CD4-positive, alpha-beta T cell treated with Interleukin-12 subunit alpha and Interleukin-12 subunit beta, for 1 hour (primary cell): ENCODE measurements around the gene PROKR1.
"Not testable (repeated sequence)": the region's sequence is repeated elsewhere in the genome, so short reads cannot be mapped to it uniquely, and the experiment has no call there.

Experiments
- DNase-seq: peaks from one replicate; pipeline ENCODE4 v3.0.0-alpha.2; 2020

Gene PROKR1

DNA sequence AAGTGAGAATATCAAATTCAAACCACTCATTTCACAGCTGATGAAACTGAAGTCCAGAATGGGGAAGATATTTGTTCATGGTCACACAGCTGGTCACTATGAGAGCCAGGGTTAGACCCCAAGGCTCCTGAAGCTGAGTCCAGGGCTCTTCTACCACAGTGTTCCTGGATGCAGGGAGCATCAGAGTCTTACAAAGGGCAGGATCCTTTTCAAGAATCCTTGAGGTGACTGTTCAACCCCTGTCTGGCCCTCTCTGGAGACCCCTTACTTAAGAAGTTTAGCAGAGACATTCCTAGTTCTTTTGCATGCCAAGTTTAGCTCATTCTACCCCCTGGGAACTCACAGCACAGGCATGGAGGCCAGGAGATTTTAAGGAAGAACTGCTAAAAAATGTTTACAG is 15.7 kb downstream of the PROKR1 start:
- no peak for DNase-seq

DNA sequence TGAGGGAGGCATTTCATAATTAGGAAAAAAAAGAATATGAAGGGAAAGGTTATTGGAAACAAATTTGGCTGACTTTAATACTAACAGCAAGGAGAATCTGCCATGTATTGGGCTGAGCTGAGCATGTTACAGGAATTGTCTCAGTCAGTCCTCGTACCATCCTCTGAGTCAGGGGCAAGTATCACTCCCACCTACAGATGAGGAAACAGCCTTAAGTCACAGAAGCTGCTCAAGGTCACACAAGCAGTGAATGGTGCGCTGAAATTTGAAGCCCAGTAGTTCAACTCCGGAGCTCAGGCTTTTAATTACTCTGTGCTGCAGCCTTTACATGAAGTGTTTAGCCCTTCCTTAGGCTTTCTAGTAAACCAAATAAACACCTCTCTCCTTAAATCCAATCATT is 17.3 kb downstream of the PROKR1 start:
- DNase-seq, result no peak

DNA sequence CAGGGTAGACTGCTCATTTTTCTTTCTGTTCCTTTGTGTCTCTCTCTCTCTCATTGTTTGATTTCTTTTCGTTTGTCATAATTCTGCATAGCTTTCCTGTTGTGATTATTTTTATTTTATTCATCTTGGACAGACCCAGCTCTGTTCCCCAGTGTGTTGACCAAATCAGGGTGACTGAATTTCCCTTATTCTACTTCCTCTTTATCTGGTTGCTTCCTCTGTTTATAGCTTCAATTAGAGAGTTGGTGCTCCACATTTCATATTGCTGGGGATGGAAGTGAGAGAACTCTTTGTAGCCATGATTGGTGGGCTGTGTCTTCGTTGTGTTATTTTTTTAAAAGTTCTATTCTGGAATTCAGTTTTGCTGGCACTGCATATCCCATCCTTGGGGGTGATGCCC is 19.1 kb downstream of the PROKR1 start:
- no peak for DNase-seq

DNA sequence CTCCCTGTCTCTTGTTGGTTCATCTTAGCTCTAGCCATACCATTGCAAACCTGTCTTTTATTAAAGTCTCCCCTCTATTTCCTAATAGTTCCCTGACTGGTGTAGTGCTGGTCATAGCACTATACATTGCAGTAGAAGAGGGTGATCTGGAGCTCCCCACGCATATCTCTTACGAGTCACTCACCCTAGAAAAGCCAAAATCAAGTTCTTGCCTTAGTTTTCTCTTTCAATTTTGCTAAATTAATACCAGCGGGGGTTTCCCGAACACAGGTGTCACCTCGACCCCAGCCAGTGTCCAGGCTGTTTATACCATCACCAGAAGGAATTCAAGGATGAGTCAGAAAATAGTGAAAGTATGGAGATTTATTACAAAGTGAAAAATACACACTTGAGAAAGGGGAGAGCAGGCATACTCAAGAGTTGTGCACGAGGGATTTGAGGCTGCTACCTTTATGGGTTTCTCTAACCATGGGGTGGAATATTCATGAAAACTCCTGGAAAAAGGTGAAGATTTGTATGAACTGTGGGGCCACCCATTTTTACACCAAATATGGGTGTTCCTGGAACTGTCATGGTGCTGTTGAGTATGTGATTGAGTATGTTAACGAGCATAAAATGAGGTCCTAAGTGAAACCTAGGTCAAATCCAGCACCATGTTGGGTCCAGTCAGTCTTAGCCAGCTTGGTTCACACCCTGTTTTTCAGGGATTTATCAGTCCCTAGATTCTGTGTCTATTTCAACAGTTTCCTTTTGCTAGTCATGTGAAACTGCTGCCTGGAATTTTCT is 20.2 kb downstream of the PROKR1 start:
- no peak for DNase-seq

DNA sequence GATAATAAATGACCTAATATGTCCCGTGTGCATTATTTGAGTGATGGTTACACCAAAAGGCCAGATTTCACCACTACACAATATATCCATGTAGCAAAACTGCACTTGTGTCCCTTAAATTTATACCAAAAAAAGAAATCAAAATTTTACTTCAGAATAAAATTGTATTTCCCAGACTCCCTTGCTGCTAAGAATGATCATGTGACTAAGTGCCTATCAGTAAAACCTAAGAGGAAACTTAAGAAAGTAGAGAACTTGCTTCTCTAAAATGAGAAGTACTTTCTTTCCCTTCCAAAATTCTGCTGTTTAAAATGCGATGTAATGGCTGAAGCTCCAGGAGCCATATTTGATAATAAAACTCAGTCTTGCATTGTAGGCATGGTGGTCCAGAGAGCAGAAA is 24.0 kb downstream of the PROKR1 start:
- DNase-seq, result no peak

DNA sequence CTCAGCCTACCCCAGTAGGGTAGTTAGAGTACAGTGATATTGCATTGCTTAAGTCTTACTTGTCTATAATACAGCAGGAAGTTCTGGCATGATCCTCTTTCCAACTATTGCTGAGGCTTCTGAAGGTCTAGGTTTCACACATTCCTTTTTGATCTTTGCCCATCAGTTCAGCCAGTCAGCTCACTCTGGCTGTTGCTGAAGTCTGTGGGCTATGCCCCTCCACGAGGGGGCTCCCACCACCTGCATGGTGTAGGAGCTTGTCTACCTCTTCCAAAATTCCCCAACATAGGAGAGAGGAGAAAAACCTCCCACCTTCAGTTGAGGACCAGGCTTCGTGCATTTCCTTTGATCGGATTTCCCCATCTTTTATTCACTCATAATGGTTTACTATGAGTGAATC is 26.3 kb downstream of the PROKR1 start:
- no peak for DNase-seq

DNA sequence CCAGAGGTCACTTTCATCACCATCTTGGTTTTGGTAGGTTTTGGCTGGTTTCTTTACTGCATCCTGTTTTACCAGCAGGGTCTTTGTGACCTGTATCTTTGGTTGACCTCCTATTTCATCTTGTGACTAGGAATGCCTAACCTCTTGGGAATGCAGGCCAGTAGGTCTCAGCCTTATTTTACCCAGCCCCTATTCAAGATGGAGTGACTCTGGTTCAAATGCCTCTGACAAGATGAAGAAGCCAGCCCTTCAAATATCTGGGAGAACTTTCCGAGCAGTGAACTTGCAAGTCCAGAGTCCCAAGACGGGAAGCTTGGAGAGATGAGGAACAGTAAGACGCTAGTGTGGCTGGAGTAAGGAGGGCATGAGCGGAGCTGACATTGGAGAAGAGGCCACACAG is 28.6 kb downstream of the PROKR1 start:
- no peak for DNase-seq

DNA sequence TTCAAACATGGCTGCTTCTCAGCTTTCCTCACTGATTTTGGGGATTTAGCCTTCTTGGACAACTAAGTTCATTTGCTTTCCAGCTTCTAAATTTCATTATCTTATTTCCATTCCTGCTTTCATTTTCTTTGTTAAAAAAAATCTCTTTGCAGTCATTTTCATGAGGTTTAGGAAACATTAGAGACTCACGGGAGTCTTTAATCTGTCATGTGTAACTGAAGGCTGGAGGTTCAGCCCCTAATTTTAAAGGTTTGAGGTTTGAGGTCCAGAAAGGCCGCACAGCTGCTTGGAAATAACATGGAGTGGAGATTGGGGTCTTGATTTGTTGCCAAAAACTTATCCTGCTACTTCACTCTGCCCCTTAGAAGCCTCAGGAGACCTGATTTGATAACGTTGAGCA is 30.3 kb downstream of the PROKR1 start:
- DNase-seq, result no peak

DNA sequence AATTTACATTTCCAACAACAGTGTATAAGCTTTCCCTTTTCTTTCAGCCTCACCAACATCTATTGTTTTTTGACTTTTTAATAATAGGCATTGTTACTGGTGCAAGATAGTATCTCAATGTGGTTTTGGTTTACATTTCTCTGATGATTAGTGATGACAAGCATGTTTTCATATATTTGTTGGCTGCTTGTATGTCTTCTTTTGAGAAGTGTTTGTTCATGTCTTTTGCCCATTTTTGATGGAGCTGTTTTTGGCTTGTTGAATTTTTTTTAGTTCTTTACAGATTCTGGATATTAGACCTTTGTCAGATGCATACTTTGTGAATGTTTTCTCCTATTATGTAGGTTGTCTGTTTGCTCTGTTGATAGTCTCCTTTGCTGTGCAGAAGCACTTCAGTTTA is 32.1 kb downstream of the PROKR1 start:
- no peak for DNase-seq

DNA sequence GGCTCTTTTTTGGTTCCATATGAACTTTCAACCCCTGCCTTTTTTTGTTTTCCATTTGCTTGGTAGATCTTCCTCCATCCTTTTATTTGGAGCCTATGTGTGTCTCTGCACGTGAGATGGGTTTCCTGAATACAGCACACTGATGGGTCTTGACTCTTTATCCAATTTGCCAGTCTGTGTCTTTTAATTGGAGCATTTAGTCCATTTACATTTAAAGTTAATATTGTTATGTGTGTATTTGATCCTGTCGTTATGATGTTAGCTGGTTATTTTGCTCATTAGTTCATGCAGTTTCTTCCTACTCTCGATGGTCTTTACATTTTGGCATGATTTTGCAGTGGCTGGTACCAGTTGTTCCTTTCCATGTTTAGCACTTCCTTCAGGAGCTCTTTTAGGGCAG is 34.5 kb downstream of the PROKR1 start:
- DNase-seq, result not testable (repeated sequence)

DNA sequence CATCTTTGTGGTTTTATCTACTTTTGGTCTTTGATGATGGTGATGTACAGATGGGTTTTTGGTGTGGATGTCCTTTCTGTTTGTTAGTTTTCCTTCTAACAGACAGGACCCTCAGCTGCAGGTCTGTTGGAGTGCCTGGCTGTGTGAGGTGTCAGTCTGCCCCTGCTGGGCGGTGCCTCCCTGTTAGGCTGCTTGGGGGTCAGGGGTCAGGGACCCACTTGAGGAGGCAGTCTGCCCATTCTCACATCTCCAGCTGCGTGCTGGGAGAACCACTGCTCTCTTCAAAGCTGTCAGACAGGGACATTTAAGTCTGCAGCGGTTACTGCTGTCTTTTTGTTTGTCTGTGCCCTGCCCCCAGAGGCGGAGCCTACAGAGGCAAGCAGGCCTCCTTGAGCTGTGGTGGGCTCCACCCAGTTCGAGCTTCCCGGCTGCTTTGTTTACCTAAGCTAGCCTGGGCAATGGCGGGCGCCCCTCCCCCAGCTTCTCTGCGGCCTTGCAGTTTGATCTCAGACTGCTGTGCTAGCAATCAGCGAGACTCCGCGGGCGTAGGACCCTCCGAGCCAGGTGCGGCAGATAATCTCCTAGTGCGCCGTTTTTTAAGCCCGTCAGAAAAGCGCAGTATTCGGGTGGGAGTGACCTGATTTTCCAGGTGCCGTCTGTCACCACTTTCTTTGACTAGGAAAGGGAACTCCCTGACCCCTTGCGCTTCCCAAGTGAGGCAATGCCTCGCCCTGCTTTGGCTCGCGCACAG is 36.0 kb downstream of the PROKR1 start:
- not testable (repeated sequence) for DNase-seq

DNA sequence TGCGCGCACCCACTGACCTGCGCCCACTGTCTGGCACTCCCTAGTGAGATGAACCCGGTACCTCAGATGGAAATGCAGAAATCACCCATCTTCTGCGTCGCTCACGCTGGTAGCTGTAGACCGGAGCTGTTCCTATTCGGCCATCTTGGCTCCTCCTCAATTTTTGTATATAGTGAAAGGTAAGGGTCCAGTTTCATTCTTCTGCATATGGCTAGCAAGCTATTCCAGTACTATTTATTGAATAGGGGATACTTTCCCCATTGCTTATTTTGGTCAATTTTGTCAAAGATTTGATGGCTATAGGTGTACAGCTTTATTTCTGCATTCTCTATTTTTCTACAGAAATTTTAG is 36.5 kb downstream of the PROKR1 start:
- not testable (repeated sequence) for DNase-seq

DNA sequence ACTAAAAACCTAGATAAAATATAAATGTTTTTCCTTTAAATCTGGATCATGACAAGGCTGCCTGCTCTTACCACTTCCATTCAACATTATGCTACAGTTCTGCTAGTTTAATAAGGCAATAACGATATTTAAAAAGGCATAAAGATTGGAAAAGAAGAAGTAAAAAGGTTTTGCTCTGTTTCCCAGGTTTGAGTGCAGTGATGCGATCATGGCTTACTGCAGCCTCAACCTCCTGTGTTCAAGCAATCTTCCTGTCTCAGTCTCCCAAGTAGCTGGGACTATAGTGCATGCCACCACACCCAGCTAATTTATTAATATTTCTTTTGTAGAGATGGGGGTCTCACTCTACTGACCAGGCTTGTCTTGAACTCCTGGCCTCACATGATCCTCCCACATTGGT is 40.8 kb downstream of the PROKR1 start:
- no peak for DNase-seq

DNA sequence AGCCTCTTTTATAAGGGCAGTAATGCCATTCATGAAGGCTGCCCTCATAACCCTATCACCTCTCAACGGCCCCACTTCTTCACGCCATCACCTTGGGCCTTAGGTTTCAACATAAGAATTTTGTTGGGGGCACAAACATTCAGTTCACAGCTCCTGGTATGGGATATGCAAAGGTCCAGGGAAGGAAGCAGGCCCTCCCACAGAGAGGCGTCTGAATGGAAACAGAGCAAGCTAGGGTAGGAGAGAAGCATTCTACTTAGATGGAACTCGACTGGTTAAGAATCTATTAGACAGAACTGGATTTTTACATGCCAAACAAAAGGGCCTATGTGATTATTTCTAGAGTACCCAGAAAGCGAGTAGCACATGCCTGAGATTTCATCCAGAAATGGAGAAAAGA is 42.8 kb downstream of the PROKR1 start:
- no peak for DNase-seq

DNA sequence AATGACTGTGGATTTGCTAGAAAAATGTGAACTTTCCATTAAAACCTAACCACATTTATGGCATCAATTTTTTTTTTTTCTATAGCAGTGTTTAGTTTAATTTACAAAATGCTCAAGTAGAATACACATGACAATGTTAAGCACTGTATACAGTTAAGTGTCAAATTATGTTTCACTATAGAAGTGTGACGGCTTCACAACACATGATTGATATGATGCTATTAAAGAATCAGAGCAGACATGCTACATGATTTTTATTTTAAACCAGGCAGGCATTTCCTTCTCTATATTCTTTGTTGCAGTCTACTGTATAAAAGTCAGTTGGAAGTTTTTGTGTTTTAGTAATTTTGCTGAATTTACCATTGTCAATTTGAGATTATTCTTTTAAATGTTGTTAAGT is 43.6 kb downstream of the PROKR1 start:
- DNase-seq, result no peak

DNA sequence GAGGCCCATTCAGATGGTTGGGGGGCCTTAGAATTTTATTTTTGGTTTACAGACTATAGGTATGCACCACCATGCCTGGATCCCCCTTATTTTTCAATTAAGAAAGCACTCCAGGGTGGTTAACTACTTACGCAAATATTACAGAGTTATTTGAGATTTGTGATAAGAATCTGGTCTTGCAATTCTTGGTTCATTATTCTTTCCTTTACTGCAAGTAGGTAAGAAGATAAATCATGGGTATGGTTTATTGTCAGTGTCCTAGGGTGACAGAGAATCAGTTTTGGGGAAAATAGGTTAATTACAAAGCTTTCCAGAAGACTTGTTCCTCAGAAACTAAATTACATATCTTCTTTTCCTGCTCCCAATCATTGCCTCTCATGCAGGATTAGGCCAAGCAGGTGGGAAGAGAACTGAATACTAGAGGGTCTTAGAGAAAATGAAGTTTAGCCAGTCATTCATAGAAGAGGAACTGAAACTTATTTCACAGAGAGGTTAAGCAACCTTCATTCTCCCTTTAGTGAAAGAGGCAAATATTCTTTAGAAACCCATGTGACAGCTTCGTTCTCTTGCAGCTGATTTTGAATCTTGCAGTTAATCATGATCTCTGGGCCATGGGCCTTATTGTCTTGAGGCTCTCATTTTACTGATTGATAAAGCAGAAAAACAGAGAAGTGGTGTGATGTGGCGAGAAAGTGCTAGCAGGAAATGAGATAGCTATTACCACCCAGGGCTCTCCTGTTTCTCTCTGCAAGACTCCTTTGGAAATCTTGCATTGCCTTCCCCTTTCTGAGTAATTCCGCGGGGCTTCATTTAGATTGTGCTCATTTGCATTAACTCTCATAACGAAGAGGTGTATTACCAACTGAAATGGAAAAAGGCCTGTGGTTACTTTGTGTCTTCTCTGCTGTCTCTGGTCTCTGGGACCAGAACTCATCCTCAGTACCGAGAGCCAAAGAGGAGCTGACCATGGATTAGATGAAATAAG is 46.5 kb downstream of the PROKR1 start:
- no peak for DNase-seq

DNA sequence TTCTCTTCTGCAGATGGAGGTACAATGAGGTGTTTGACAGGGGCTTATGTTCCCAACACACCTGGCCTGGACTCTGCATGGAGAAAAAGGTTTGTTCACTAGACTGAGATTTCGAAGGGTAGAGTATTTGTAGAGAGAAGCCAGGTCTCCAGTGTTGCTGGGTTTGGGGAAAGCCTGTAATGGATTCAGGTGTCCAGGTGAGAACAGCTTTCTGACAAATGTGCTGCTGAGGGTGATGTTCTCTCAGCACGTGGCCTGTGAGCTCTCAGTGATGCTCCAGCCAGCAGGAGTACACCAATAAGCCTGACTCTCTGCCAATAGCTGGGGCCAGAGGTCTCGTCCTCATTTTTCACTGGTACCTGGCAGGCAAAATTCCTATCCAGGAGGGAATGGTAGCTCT is 47.5 kb downstream of the PROKR1 start:
- no peak for DNase-seq

DNA sequence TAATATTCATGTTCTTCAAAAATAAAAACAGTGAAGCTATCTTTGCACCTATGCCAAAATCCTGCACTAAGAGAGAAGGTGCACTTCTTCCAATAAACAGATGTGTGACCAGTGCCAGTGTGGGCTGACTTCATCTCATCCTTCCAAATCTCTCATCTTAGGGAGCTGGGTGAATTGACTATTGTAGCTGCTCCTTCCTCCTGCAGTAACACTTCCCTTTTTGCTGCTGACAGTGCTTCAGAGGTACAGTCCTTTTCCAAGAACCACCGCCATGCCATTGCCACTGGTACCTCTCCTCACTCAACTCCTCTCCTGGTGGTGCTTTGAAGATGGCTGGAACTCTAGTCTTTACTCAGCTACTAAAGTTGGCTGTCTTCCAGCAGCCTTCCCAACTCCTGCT is 49.1 kb downstream of the PROKR1 start:
- no peak for DNase-seq

DNA sequence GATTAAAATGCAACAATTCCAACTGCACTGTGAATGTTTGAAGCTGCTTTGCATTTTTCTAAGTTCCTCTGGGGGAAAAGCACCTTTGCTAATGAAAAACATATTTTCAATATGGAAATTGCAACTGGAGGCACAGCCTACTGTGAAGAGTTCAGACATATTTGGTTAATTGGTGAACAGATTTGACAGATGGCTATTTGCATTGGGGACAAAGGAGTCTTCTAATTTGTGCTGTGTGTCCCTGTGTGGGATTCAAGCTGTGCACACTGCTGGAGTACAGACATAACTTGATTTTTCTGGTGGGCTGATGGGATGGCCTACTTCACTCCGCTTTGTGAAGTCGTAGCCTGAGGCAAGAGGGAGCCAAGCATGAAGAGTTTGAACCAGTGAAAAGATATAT is 50.6 kb downstream of the PROKR1 start:
- no peak for DNase-seq

DNA sequence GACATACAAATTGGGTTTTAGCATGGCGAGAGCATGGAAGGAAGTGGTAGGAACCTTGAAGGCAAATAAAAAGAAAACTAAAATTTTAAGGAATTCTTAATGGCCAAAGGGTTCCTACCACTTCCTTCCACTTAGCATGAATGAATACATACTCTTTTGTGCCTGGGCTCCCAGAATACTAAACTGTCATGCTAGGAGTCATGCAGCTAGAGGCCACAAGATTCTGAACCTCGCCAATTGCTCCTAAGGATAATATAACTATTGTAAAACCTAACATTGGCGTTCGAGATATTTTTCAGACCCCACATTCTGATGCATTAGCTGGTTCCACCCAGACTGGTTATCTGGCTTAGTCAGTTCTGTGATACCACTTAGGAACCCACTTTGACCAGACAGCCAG is 52.6 kb downstream of the PROKR1 start:
- no peak for DNase-seq

DNA sequence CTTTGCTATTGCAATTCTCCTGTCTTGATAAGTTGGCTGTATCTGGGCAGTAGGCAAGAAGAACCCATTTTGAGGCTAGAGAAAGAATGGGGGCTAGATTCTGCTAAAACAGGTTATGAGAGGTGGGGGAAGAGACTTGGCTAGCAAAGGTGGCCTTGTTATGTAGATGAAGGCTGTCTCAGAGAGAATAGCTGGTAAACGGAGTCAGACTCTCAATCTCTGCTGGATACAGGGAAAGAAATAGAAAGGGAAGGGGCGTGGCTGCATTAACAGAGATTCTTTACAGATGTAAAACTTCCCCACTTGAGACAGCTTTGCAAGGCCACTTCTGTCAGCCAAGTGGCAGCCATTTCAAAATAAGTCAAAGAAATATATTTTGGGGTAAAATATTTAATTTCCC is 53.2 kb downstream of the PROKR1 start:
- no peak for DNase-seq

DNA sequence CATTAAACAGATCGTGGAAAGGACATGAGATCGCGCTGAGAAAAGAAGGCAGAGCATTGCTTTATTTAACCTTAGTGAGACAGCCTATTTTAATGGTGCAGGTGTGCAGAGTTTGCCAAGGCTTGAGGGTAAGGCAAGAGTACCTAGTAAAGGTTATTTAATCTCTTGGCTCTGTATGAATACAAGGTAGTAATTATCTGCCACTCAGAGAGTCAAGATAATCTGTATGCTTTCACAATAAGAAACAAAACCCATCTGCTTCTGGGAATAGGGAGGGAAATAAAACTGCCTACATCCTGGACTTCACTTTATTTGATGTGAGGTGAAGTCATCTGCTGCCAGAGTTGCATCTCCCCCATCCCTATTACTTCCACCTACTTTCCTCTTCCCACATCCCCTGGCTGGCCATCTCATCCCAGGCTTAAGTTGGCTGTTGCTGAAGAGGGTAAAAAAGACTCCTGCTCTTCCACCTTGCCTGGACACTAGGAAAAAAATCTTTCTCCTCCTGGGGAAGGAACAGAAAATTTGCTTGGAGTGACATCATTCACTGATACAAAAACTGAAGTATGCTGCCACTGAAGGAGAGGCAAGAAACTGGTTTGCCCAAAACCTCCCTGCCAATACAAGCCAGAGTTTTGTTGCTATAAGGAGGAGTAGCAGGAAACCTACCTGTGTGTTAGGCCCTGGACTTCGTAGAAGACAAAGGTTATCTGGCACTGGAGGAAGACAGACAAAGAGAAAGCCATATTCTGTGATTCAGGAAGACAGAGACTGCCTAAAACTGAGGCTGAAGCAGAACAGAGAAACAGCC is 55.4 kb downstream of the PROKR1 start:
- DNase-seq, result no peak

DNA sequence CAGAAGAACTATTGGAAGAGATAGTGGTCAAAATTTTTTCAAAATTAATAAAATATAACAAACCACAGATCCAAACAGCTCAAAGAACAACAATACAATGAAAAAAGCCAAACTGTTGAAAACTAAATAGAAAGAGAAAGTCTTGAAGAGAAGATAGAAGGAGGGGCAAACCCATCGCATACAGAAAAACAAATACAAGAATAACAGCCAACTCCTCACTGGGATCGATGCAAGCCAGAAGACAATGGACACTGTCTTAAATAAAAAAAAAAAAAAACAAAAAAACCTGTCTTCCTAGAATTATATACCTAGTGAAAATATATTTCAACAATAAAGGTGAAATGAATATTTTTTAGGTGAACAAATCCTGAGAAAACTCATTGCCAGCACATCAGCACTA is 57.2 kb downstream of the PROKR1 start:
- no peak for DNase-seq
